ENCODE data around the gene TMEM178B. TPM values are rescaled to one million over a fixed set of nuclear protein-coding genes. Genes with fewer than 3 reads are reported as not detected.

TMEM178B gene
- total and polyA plus RNA-seq, 2 of the 4 experiments (the other 2 are of a cell fraction): under 0.01 to 0.05 TPM

DNA sequence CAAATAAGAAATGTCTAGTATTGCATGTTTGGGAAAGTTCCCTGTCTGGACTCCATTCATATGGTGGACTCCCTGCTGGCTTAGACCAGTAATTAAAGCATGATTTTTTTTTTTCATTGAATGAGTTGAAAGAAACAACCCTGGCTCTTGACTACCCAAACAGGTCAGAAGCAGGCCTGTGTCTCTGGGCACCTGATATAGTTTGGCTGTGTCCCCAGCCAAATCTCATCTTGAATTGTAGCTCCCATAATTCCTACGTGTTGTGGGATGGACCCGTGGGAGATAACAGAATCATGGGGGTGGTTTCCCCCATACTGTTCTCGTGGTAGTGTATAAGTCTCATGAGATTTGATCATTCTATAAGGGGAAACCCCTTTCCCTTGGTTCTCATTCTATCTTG lies 206.2 kb downstream of the TMEM178B start:
- BruUV-seq (replicated peaks): no TSS peak
- no CpG with 5 or more reads among the region's 3 CpGs for WGBS, 2 experiments (ENCODE audit: extremely low coverage in 2 of 2, insufficient read length in 1 of 2)

More for the DNA sequence above, 206.2 kb downstream of the TMEM178B start:
- Histone ChIP-seq H2BK20ac (ENCODE audit: low read depth, low read length) (no peak overlapping the region), H3K27ac (ENCODE audit: insufficient read depth, low read length) (no peak overlapping the region), H3K4me2 (ENCODE audit: low read depth, low read length) (no peak overlapping the region), H2BK120ac (ENCODE audit: low read depth, low read length) (no peak overlapping the region), H4K91ac (ENCODE audit: insufficient read depth, low read depth, low read length) (no peak overlapping the region), H3K56ac (ENCODE audit: extremely low read depth, insufficient read depth, low read length) (no peak overlapping the region), H4K5ac (ENCODE audit: low read depth, low read length) (no peak overlapping the region), H3K36me3 (ENCODE audit: control insufficient read depth, insufficient read depth, low read length) (no peaks in the 10 kb centered on the region), H3K14ac (replicated peaks; ENCODE audit: low read depth, low read length) (no peak overlapping the region), H3K18ac (ENCODE audit: low read depth, low read length) (no peak overlapping the region), H3K4ac (ENCODE audit: low read depth, low read length) (no peak overlapping the region), H3K9me3 (ENCODE audit: control insufficient read depth, insufficient read depth, low read length) (peaks cover 6% of the 10 kb centered on the region), H2BK15ac (ENCODE audit: low read depth, low read length) (no peak overlapping the region), H3K9ac (ENCODE audit: low read depth, low read length) (no peak overlapping the region), H2BK5ac (ENCODE audit: low read depth, low read length, poor library complexity, severe bottlenecking) (no peak overlapping the region), H4K20me1 (ENCODE audit: insufficient read depth, low read length) (no peaks in the 10 kb centered on the region), H3K9me1 (ENCODE audit: insufficient read depth, low read length) (no peaks in the 10 kb centered on the region), H3K23ac (ENCODE audit: low read depth, low read length) (no peak overlapping the region), H2AK5ac (ENCODE audit: low read depth, low read length) (no peak overlapping the region), H4K8ac (ENCODE audit: low read depth in 2 of 2, low read length in 2 of 2) (no peak overlapping the region), H3K27me3 (ENCODE audit: control insufficient read depth, insufficient read depth, low read length) (no peaks in the 10 kb centered on the region), H2AK9ac (replicated peaks; ENCODE audit: low read depth, low read length, poor library complexity) (no peak overlapping the region), H3K79me1 (ENCODE audit: low read depth in 1 of 2, low read length in 2 of 2) (no peaks in the 10 kb centered on the region), H3K4me3 (ENCODE audit: insufficient read depth, low read depth, low read length) (no peak overlapping the region), H3K4me1 (ENCODE audit: control insufficient read depth, insufficient read depth, low read length) (no peaks in the 10 kb centered on the region), H2AFZ (replicated peaks; ENCODE audit: low read length, poor library complexity) (no peak overlapping the region)
- dilution Hi-C loops (cut with HindIII; ENCODE audit: low sequenced_read_pairs, unreplicated experiment): no loop called here
- in situ Hi-C loops (cut with MboI; ENCODE audit: low sequenced_read_pairs): no loop called here
- ChIA-PET CTCF (interaction anchor here (0.5 kb wide), 1 partner anchor 385 kb away, joined by 4 read pairs; no protein-coding TSS in a partner anchor), POLR2A (ENCODE audit: unreplicated experiment) (no interaction called here)
- no peak for ATAC-seq (ENCODE audit: low read depth)
- intact Hi-C loops (cut with micrococcal nuclease): no loop called here
- TF ChIP-seq RCOR1 (IDR thresholded peaks at IDR 0.05; ENCODE audit: insufficient replicate concordance, low read length) (no peak), MAZ (IDR thresholded peaks at IDR 0.05; ENCODE audit: borderline replicate concordance, low read depth, low read length) (no peak), BHLHE40 (IDR thresholded peaks at IDR 0.05; ENCODE audit: low read depth, low read length) (no peak), NFE2L2 (IDR thresholded peaks at IDR 0.05; ENCODE audit: low read depth, low read length) (no peak), RFX5 (IDR thresholded peaks at IDR 0.05; ENCODE audit: low read depth, low read length) (no peak), RAD21 (IDR thresholded peaks at IDR 0.05; ENCODE audit: low read length) (no peak), POLR2A (IDR thresholded peaks at IDR 0.05; ENCODE audit: low read depth, low read length) (no peak), CHD1 (IDR thresholded peaks at IDR 0.05; ENCODE audit: low read depth, low read length) (no peak), MXI1 (IDR thresholded peaks at IDR 0.05; ENCODE audit: borderline replicate concordance, low read depth, low read length) (no peak), CEBPB (IDR thresholded peaks at IDR 0.05; ENCODE audit: low read depth, low read length) (no peak), ELK1 (IDR thresholded peaks at IDR 0.05; ENCODE audit: borderline replicate concordance, low read depth, low read length) (no peak), FOS (IDR thresholded peaks at IDR 0.05; ENCODE audit: low read depth, low read length) (no peak), MAFK (IDR thresholded peaks at IDR 0.05; ENCODE audit: low read depth, low read length) (no peak), SMC3 (IDR thresholded peaks at IDR 0.05; ENCODE audit: low read depth, low read length) (no peak), CTCF (conservative IDR thresholded peaks at IDR 0.05; ENCODE audit: low read depth, low read length) (no peak)
- TF ChIP-seq, protein P1, sequence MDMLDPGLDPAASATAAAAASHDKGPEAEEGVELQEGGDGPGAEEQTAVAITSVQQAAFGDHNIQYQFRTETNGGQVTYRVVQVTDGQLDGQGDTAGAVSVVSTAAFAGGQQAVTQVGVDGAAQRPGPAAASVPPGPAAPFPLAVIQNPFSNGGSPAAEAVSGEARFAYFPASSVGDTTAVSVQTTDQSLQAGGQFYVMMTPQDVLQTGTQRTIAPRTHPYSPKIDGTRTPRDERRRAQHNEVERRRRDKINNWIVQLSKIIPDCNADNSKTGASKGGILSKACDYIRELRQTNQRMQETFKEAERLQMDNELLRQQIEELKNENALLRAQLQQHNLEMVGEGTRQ (IDR thresholded peaks at IDR 0.05; ENCODE audit: low read depth, low read length): no peak
- DNase-seq: no peak

All from IMR-90 (cell line).